ENCODE results near the gene GPHN.

GPHN gene

GRCh38 chr14:67077921-67078320, 570.0 kb downstream of the GPHN start:
- H3K4me3 ChIP-seq (ENCODE audit: low read depth in 1 of 5, low read length in 5 of 5) = no peak overlapping the region
- no peaks in the 10 kb centered on the region for H3K27me3 ChIP-seq (ENCODE audit: control insufficient read depth in 5 of 5, insufficient read depth in 4 of 5, low read length in 5 of 5)
- no peak overlapping the region for H3K27ac ChIP-seq (ENCODE audit: low read depth, low read length)
- H3K4me1 ChIP-seq (ENCODE audit: control insufficient read depth in 5 of 5, insufficient read depth in 5 of 5, low read length in 5 of 5) = no peaks in the 10 kb centered on the region
- peaks cover 0 to 5% (median 0%) of the 10 kb centered on the region in 5 donors for H3K36me3 ChIP-seq (ENCODE audit: control insufficient read depth in 5 of 5, insufficient read depth in 5 of 5, low read length in 5 of 5)
- H3K9me3 ChIP-seq (ENCODE audit: control insufficient read depth in 5 of 5, low read length in 5 of 5) = peaks cover 0 to 8% (median 3%) of the 10 kb centered on the region in 5 donors
- H3K9ac ChIP-seq (ENCODE audit: low read length in 5 of 5) = no peak overlapping the region

- no peaks in the 10 kb centered on the region for H3K4me1 ChIP-seq (ENCODE audit: control insufficient read depth in 5 of 5, insufficient read depth in 5 of 5, low read length in 5 of 5)
- H3K4me3 ChIP-seq (ENCODE audit: low read depth in 1 of 5, low read length in 5 of 5) = no peak overlapping the region
- H3K27me3 ChIP-seq (ENCODE audit: control insufficient read depth in 5 of 5, insufficient read depth in 4 of 5, low read length in 5 of 5) = no peaks in the 10 kb centered on the region
- peaks cover 0 to 7% (median 0%) of the 10 kb centered on the region in 5 donors for H3K36me3 ChIP-seq (ENCODE audit: control insufficient read depth in 5 of 5, insufficient read depth in 5 of 5, low read length in 5 of 5)
- H3K9ac ChIP-seq (ENCODE audit: low read length in 5 of 5) = no peak overlapping the region
- peaks cover 0 to 8% (median 3%) of the 10 kb centered on the region in 5 donors for H3K9me3 ChIP-seq (ENCODE audit: control insufficient read depth in 5 of 5, low read length in 5 of 5)
- no peak overlapping the region for H3K27ac ChIP-seq (ENCODE audit: low read depth, low read length)
Observed at GRCh38 chr14:67079846-67080245, 571.9 kb downstream of the GPHN start.

DNA sequence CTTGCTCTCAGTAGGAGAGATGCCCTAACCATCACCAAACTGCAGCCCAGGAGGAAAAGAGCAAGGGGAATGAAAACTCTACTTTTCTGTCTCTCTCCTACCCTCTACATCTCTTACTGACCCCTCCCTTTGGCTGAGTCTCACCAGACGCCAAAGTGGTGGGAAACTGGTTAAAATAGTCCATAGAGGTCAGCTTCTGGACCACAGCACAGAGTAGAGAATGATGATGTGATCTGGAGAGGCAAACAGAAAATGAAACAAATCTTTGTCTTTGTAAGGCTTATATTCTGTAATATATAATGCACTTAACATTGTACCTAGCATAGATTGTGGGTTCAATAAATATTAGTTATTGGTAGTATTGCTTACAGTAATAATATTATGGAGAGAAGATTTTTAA, 600.3 kb downstream of the GPHN start:
- H3K4me3 ChIP-seq (ENCODE audit: low read depth in 1 of 5, low read length in 5 of 5) = no peak overlapping the region
- H3K27me3 ChIP-seq (ENCODE audit: control insufficient read depth in 5 of 5, insufficient read depth in 4 of 5, low read length in 5 of 5) = no peaks in the 10 kb centered on the region
- peaks cover 0 to 13% (median 5%) of the 10 kb centered on the region in 5 donors for H3K9me3 ChIP-seq (ENCODE audit: control insufficient read depth in 5 of 5, low read length in 5 of 5)
- peaks cover 0 to 10% (median 5%) of the 10 kb centered on the region in 5 donors for H3K36me3 ChIP-seq (ENCODE audit: control insufficient read depth in 5 of 5, insufficient read depth in 5 of 5, low read length in 5 of 5)
- H3K4me1 ChIP-seq (ENCODE audit: control insufficient read depth in 5 of 5, insufficient read depth in 5 of 5, low read length in 5 of 5) = no peaks in the 10 kb centered on the region
- H3K9ac ChIP-seq (ENCODE audit: low read length in 5 of 5) = no peak overlapping the region
- H3K27ac ChIP-seq (ENCODE audit: low read depth, low read length) = no peak overlapping the region

DNA sequence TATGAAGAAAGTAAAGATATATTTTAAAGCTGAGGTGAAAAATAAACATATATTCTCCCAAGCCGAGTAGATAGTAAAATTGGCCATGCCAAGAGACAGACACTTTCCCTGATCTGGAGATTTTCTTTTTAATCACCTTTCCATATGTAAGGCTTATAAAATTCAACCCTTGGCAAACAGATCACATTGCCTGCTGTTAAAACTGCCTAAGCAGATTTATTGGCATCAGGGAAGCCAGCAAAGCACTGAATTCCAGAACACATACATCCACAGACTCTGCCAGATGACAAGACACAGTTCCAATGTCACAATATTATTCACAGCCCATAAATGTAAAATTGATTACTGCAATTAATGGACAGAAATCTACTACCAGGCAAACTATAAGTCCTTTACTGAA, 603.1 kb downstream of the GPHN start:
- Histone ChIP-seq H3K36me3 (ENCODE audit: control insufficient read depth in 5 of 5, insufficient read depth in 5 of 5, low read length in 5 of 5) (peaks cover 0 to 9% (median 5%) of the 10 kb centered on the region in 5 donors), H3K4me1 (ENCODE audit: control insufficient read depth in 5 of 5, insufficient read depth in 5 of 5, low read length in 5 of 5) (no peaks in the 10 kb centered on the region), H3K27me3 (ENCODE audit: control insufficient read depth in 5 of 5, insufficient read depth in 4 of 5, low read length in 5 of 5) (no peaks in the 10 kb centered on the region), H3K4me3 (ENCODE audit: low read depth in 1 of 5, low read length in 5 of 5) (no peak overlapping the region), H3K9me3 (ENCODE audit: control insufficient read depth in 5 of 5, low read length in 5 of 5) (peaks cover 0 to 4% (median 2%) of the 10 kb centered on the region in 5 donors), H3K27ac (ENCODE audit: low read depth, low read length) (no peak overlapping the region), H3K9ac (ENCODE audit: low read length in 5 of 5) (no peak overlapping the region)

DNA sequence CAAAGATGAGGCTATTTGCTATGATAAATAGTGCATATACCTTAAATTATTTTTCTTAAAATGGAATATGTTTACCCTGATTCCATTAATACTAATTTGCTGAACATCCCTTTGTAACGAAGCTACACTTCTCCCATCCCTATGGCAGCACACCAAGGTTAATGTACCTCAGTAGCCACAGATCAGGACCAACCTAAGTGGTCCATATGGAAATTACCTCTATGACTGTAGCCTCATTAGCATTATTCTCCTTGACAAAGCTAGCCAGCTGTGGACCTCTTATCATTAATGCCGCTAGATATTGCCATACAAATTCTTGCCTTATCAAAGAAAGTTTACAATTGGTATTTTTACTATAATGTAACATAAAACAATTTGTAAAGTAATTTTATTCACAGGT, 604.4 kb downstream of the GPHN start:
- peaks cover 0 to 8% (median 5%) of the 10 kb centered on the region in 5 donors for H3K36me3 ChIP-seq (ENCODE audit: control insufficient read depth in 5 of 5, insufficient read depth in 5 of 5, low read length in 5 of 5)
- no peaks in the 10 kb centered on the region for H3K27me3 ChIP-seq (ENCODE audit: control insufficient read depth in 5 of 5, insufficient read depth in 4 of 5, low read length in 5 of 5)
- H3K9ac ChIP-seq (ENCODE audit: low read length in 5 of 5) = no peak overlapping the region
- H3K27ac ChIP-seq (ENCODE audit: low read depth, low read length) = no peak overlapping the region
- H3K4me1 ChIP-seq (ENCODE audit: control insufficient read depth in 5 of 5, insufficient read depth in 5 of 5, low read length in 5 of 5) = no peaks in the 10 kb centered on the region
- H3K4me3 ChIP-seq (ENCODE audit: low read depth in 1 of 5, low read length in 5 of 5) = no peak overlapping the region
- no peaks in the 10 kb centered on the region for H3K9me3 ChIP-seq (ENCODE audit: control insufficient read depth in 5 of 5, low read length in 5 of 5)

- H3K9ac ChIP-seq (ENCODE audit: low read length in 5 of 5) = no peak overlapping the region
- H3K4me3 ChIP-seq (ENCODE audit: low read depth in 1 of 5, low read length in 5 of 5) = no peak overlapping the region
- H3K27me3 ChIP-seq (ENCODE audit: control insufficient read depth in 5 of 5, insufficient read depth in 4 of 5, low read length in 5 of 5) = no peaks in the 10 kb centered on the region
- H3K9me3 ChIP-seq (ENCODE audit: control insufficient read depth in 5 of 5, low read length in 5 of 5) = peaks cover 0 to 2% (median 0%) of the 10 kb centered on the region in 5 donors
- no peaks in the 10 kb centered on the region for H3K4me1 ChIP-seq (ENCODE audit: control insufficient read depth in 5 of 5, insufficient read depth in 5 of 5, low read length in 5 of 5)
- H3K36me3 ChIP-seq (ENCODE audit: control insufficient read depth in 5 of 5, insufficient read depth in 5 of 5, low read length in 5 of 5) = peaks cover 6 to 18% (median 14%) of the 10 kb centered on the region in 5 donors
- H3K27ac ChIP-seq (ENCODE audit: low read depth, low read length) = no peak overlapping the region
Observed at GRCh38 chr14:67127174-67127573, 619.2 kb downstream of the GPHN start.

GRCh38 chr14:67129768-67130167, 621.8 kb downstream of the GPHN start:
- Histone ChIP-seq H3K4me1 (ENCODE audit: control insufficient read depth in 5 of 5, insufficient read depth in 5 of 5, low read length in 5 of 5) (no peaks in the 10 kb centered on the region), H3K9me3 (ENCODE audit: control insufficient read depth in 5 of 5, low read length in 5 of 5) (peaks cover 0 to 2% (median 0%) of the 10 kb centered on the region in 5 donors), H3K27ac (ENCODE audit: low read depth, low read length) (no peak overlapping the region), H3K27me3 (ENCODE audit: control insufficient read depth in 5 of 5, insufficient read depth in 4 of 5, low read length in 5 of 5) (no peaks in the 10 kb centered on the region), H3K9ac (ENCODE audit: low read length in 5 of 5) (no peak overlapping the region), H3K36me3 (ENCODE audit: control insufficient read depth in 5 of 5, insufficient read depth in 5 of 5, low read length in 5 of 5) (peaks cover 0 to 7% (median 4%) of the 10 kb centered on the region in 5 donors), H3K4me3 (ENCODE audit: low read depth in 1 of 5, low read length in 5 of 5) (no peak overlapping the region)

DNA sequence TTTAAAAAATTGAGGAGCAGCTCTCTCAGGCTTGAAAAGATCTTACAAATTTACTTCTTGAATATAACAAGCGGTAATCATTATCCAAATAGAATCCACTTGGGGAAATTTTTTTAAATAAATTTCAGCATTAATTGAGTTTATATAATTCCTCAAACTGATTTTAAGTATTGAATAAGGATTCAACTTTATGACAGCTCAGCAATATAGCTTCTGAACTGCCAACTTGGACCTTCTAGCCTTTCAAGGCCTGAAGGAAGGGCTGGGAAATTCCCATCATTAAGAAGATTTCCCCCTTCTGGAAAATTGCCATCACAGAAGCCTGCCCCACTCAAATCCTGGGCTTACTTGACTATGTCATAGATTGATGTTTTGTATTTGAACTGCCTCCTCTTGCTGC, 623.7 kb downstream of the GPHN start:
- Histone ChIP-seq H3K4me3 (ENCODE audit: low read depth in 1 of 5, low read length in 5 of 5) (no peak overlapping the region), H3K27me3 (ENCODE audit: control insufficient read depth in 5 of 5, insufficient read depth in 4 of 5, low read length in 5 of 5) (no peaks in the 10 kb centered on the region), H3K4me1 (ENCODE audit: control insufficient read depth in 5 of 5, insufficient read depth in 5 of 5, low read length in 5 of 5) (no peaks in the 10 kb centered on the region), H3K9me3 (ENCODE audit: control insufficient read depth in 5 of 5, low read length in 5 of 5) (peaks cover 0 to 2% (median 0%) of the 10 kb centered on the region in 5 donors), H3K9ac (ENCODE audit: low read length in 5 of 5) (no peak overlapping the region), H3K27ac (ENCODE audit: low read depth, low read length) (no peak overlapping the region), H3K36me3 (ENCODE audit: control insufficient read depth in 5 of 5, insufficient read depth in 5 of 5, low read length in 5 of 5) (peaks cover 0 to 6% (median 4%) of the 10 kb centered on the region in 5 donors)

DNA sequence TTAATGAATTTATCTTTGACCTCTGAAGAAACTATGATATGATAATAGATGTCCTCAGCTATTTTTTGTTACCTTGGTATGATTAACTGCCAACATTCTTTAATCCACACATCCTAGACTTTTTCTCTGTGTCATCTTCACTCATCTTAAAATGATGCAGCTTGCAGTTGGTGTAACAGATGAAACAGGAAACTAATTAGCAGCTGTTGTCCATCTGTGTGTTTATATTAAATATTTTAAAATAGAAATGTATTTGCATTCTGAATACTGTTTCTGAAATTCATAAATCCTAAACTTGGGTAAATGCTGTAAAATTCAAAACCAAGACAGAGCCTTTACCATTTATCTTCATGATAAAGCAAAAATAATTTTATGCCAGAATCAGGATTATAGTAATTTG, 625.2 kb downstream of the GPHN start:
- Histone ChIP-seq H3K4me1 (ENCODE audit: control insufficient read depth in 5 of 5, insufficient read depth in 5 of 5, low read length in 5 of 5) (no peaks in the 10 kb centered on the region), H3K36me3 (ENCODE audit: control insufficient read depth in 5 of 5, insufficient read depth in 5 of 5, low read length in 5 of 5) (peaks cover 0 to 6% (median 4%) of the 10 kb centered on the region in 5 donors), H3K27me3 (ENCODE audit: control insufficient read depth in 5 of 5, insufficient read depth in 4 of 5, low read length in 5 of 5) (no peaks in the 10 kb centered on the region), H3K9ac (ENCODE audit: low read length in 5 of 5) (no peak overlapping the region), H3K4me3 (ENCODE audit: low read depth in 1 of 5, low read length in 5 of 5) (no peak overlapping the region), H3K9me3 (ENCODE audit: control insufficient read depth in 5 of 5, low read length in 5 of 5) (peaks cover 0 to 2% (median 0%) of the 10 kb centered on the region in 5 donors), H3K27ac (ENCODE audit: low read depth, low read length) (no peak overlapping the region)

- Histone ChIP-seq H3K27me3 (ENCODE audit: control insufficient read depth in 5 of 5, insufficient read depth in 4 of 5, low read length in 5 of 5) (no peaks in the 10 kb centered on the region), H3K9me3 (ENCODE audit: control insufficient read depth in 5 of 5, low read length in 5 of 5) (peaks cover 0 to 2% (median 0%) of the 10 kb centered on the region in 5 donors), H3K9ac (ENCODE audit: low read length in 5 of 5) (no peak overlapping the region), H3K27ac (ENCODE audit: low read depth, low read length) (no peak overlapping the region), H3K4me3 (ENCODE audit: low read depth in 1 of 5, low read length in 5 of 5) (no peak overlapping the region), H3K4me1 (ENCODE audit: control insufficient read depth in 5 of 5, insufficient read depth in 5 of 5, low read length in 5 of 5) (no peaks in the 10 kb centered on the region), H3K36me3 (ENCODE audit: control insufficient read depth in 5 of 5, insufficient read depth in 5 of 5, low read length in 5 of 5) (peaks cover 0 to 6% (median 4%) of the 10 kb centered on the region in 5 donors)
Observed at GRCh38 chr14:67133595-67134441, 625.9 kb downstream of the GPHN start.

All from subcutaneous abdominal adipose tissue (tissue), 5 donors.